ENCODE measurements around the gene PTPRT.

DNA sequence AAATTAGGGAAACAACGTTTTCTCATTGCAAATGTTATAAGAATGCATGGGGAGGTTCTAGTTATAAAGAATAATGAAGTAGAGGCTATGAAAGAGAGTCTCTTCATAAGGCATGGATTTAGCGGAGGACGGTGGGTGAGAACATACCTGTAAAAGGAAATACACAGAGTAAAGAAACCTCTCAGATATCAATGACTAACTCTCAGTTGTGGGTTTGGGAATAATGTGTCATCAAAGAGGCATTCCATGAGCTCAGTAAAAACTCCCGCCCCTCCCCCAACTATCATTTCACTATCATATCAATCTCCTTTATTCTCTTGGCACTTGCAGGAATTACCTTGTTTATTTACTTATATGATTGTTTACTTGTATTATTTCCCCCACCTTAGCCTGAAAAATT is 695.4 kb downstream of the PTPRT start:
- TF ChIP-seq, protein P1, sequence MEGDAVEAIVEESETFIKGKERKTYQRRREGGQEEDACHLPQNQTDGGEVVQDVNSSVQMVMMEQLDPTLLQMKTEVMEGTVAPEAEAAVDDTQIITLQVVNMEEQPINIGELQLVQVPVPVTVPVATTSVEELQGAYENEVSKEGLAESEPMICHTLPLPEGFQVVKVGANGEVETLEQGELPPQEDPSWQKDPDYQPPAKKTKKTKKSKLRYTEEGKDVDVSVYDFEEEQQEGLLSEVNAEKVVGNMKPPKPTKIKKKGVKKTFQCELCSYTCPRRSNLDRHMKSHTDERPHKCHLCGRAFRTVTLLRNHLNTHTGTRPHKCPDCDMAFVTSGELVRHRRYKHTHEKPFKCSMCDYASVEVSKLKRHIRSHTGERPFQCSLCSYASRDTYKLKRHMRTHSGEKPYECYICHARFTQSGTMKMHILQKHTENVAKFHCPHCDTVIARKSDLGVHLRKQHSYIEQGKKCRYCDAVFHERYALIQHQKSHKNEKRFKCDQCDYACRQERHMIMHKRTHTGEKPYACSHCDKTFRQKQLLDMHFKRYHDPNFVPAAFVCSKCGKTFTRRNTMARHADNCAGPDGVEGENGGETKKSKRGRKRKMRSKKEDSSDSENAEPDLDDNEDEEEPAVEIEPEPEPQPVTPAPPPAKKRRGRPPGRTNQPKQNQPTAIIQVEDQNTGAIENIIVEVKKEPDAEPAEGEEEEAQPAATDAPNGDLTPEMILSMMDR (IDR thresholded peaks at IDR 0.05; ENCODE audit: borderline replicate concordance, extremely low read depth, low read length, poor library complexity, severe bottlenecking): no peak
- no peak for TF ChIP-seq EZH2 (IDR thresholded peaks at IDR 0.05; ENCODE audit: borderline replicate concordance, low read depth, low read length, severe bottlenecking)
